CD14-positive monocyte (primary cell): ENCODE measurements around the gene GBP3. TPM values are rescaled to one million over a fixed set of nuclear protein-coding genes. Genes with fewer than 3 reads are reported as not detected.
A peak's percentile ranks its signal among the peaks of the same experiment; 100 is the strongest.

ENCODE experiments used
- DNase-seq, 3 donors: peaks; one replicate each; pipeline ENCODE4 v3.0.0-alpha.2; 2011 to 2022
- H2AFZ ChIP-seq: 2 replicates; pipeline ENCODE4 v1.6.0; 2012; ENCODE audit warnings: mild to moderate bottlenecking, low read depth, low read length, inconsistent platforms; ENCODE audit not compliant: insufficient read depth, poor library complexity, severe bottlenecking
- H3K27ac ChIP-seq, 2 donors: 1 replicate in 1 of 2; 2 replicates in 1 of 2; pipeline ENCODE4 v1.5.1; 2012 to 2013; ENCODE audit warnings: low read length in 2 of 2, control low read depth in 1 of 2, inconsistent platforms in 1 of 2, low read depth in 1 of 2, mild to moderate bottlenecking in 1 of 2
- H3K27me3 ChIP-seq, 2 donors: one replicate each; pipeline versions ENCODE4 v1.6.0 to v1.6.1; 2011 to 2013; ENCODE audit warnings: low read length in 2 of 2; ENCODE audit not compliant: control insufficient read depth in 2 of 2, insufficient read depth in 2 of 2
- H3K36me3 ChIP-seq, 2 donors: replicated peaks in 1 of 2; 1 replicate in 1 of 2; 2 replicates in 1 of 2; pipeline versions ENCODE4 v1.5.1 to v1.6.1; 2012 to 2013; ENCODE audit warnings: low read length in 2 of 2, control low read depth in 1 of 2, inconsistent platforms in 1 of 2, mild to moderate bottlenecking in 1 of 2; ENCODE audit not compliant: insufficient read depth in 2 of 2, control insufficient read depth in 1 of 2
- H3K4me1 ChIP-seq, 2 donors: 1 replicate in 1 of 2; 2 replicates in 1 of 2; pipeline versions ENCODE4 v1.5.1 to v1.6.1; 2012 to 2013; ENCODE audit warnings: low read length in 2 of 2, control low read depth in 1 of 2, inconsistent platforms in 1 of 2, mild to moderate bottlenecking in 1 of 2, moderate library complexity in 1 of 2; ENCODE audit not compliant: insufficient read depth in 2 of 2, control insufficient read depth in 1 of 2
- H3K4me2 ChIP-seq: replicated peaks from 2 replicates; pipeline ENCODE3; 2012; ENCODE audit warnings: low read length, moderate library complexity, mild to moderate bottlenecking; ENCODE audit not compliant: poor library complexity, severe bottlenecking; ENCODE audit errors: extremely low read depth
- H3K4me3 ChIP-seq, 3 experiments: fragments of 200-600 bp in 1 of 3; sonication (generic) in 1 of 3; replicated peaks in 1 of 3; 1 replicate in 2 of 3; 2 replicates in 1 of 3; pipeline ENCODE4 v1.5.1; 2011 to 2013; ENCODE audit warnings: low read length in 3 of 3, mild to moderate bottlenecking in 3 of 3, control low read depth in 2 of 3, low read depth in 2 of 3, inconsistent platforms in 1 of 3, moderate library complexity in 1 of 3
- H3K79me2 ChIP-seq: 2 replicates; pipeline ENCODE4 v1.6.0; 2012; ENCODE audit warnings: mild to moderate bottlenecking, control low read depth, inconsistent platforms, low read length, moderate library complexity; ENCODE audit not compliant: insufficient read depth
- H3K9ac ChIP-seq: 2 replicates; pipeline ENCODE4 v1.6.0; 2017; ENCODE audit warnings: low read length, mild to moderate bottlenecking; ENCODE audit not compliant: insufficient read depth, poor library complexity, severe bottlenecking
- H3K9me3 ChIP-seq, 2 donors: replicated peaks in 1 of 2; 1 replicate in 1 of 2; 2 replicates in 1 of 2; pipeline versions ENCODE4 v1.5.1 to v1.6.1; 2012 to 2013; ENCODE audit warnings: low read length in 2 of 2, control low read depth in 1 of 2; ENCODE audit not compliant: control insufficient read depth in 1 of 2, insufficient read depth in 1 of 2
- H4K20me1 ChIP-seq: 2 replicates; pipeline ENCODE4 v1.6.0; 2012; ENCODE audit warnings: mild to moderate bottlenecking, low read length, control low read depth, moderate library complexity; ENCODE audit not compliant: insufficient read depth
- H3K27ac Mint-ChIP-seq, 7 donors: one replicate each; pipeline ENCODE4 v1.8.0; 2020; ENCODE audit warnings: mild to moderate bottlenecking in 7 of 7, mixed read lengths in 7 of 7, moderate library complexity in 6 of 7, inconsistent platforms in 2 of 7
- H3K27me3 Mint-ChIP-seq, 3 donors: one replicate each; pipeline ENCODE4 v1.8.0; 2021 to 2022; ENCODE audit warnings: low read depth in 3 of 3, mild to moderate bottlenecking in 3 of 3, mixed read lengths in 3 of 3, moderate library complexity in 3 of 3, inconsistent platforms in 1 of 3
- H3K36me3 Mint-ChIP-seq, 2 donors: one replicate each; pipeline ENCODE4 v1.8.0; 2020; ENCODE audit warnings: mixed read lengths in 2 of 2, inconsistent platforms in 1 of 2, mild to moderate bottlenecking in 1 of 2
- H3K4me1 Mint-ChIP-seq: one replicate; pipeline ENCODE4 v1.8.0; 2020; ENCODE audit warnings: mild to moderate bottlenecking, mixed read lengths
- H3K4me3 Mint-ChIP-seq, 2 donors: one replicate each; pipeline ENCODE4 v1.8.0; 2020; ENCODE audit warnings: mild to moderate bottlenecking in 2 of 2, mixed read lengths in 2 of 2, moderate library complexity in 1 of 2
- H3K9me3 Mint-ChIP-seq, 7 donors: one replicate each; pipeline ENCODE4 v1.8.0; 2020 to 2022; ENCODE audit warnings: mixed read lengths in 7 of 7, mild to moderate bottlenecking in 6 of 7, moderate library complexity in 6 of 7, inconsistent platforms in 2 of 7
- CTCF ChIP-seq: fragments of 200-600 bp; IDR thresholded peaks from one replicate; pipeline ENCODE4 v1.8.0; 2022; ENCODE audit warnings: antibody characterized with exemption, mild to moderate bottlenecking
- WGBS: methylation state at CpG from one replicate; pipeline ENCODE4 v1.1.5; 2013; ENCODE audit warnings: missing lambda C conversion rate; ENCODE audit not compliant: insufficient coverage; 5-methylcytosine and 5-hydroxymethylcytosine counted together
- intact Hi-C, 2 donors: fragments of 100-400 bp; cut with micrococcal nuclease; formaldehyde crosslinking; loops; one replicate each; pipeline versions ENCODE4 v1.15.0 to v1.15.1; 2023
- polyA plus RNA-seq, 3 donors: library from polyadenylated mRNA; depleted of rRNA in 1 of 3; unstranded in 2 of 3; stranded (reverse) in 1 of 3; fragments of 300-500 nt in 2 of 3; fragments of >200 nt in 1 of 3; fragmentation: Illumina TruSeq in 2 of 3; gene quantifications; 1 replicate in 2 of 3; 2 replicates in 1 of 3; pipeline ENCODE4 v1.2.3, GENCODE V29; 2012 to 2021

Gene GBP3
- polyA plus RNA-seq, 3 donors: 6.9 to 17.3 (median 12.4) TPM

GRCh38 chr1:88973520-88974137 lies 49.0 kb downstream of the GBP3 start:
- Histone ChIP-seq H3K4me1 (peaks cover 7 to 9% of the 10 kb centered on the region in 2 donors), H3K4me2 (no peak overlapping the region), H3K9ac (no peak overlapping the region), H2AFZ (no peak overlapping the region), H3K27ac (no peak overlapping the region), H3K27me3 (no peaks in the 10 kb centered on the region), H3K79me2 (peaks cover 26% of the 10 kb centered on the region), H3K4me3 (no peak overlapping the region), H3K36me3 (peaks cover 13 to 18% of the 10 kb centered on the region in 2 donors), H3K9me3 (peaks cover 0 to 5% of the 10 kb centered on the region in 2 donors), H4K20me1 (peaks cover 21% of the 10 kb centered on the region)
- H3K36me3 Mint-ChIP-seq: peaks cover 9 to 24% of the 10 kb centered on the region in 2 donors
- no peaks in the 10 kb centered on the region for H3K27me3 Mint-ChIP-seq
- H3K9me3 Mint-ChIP-seq: peaks cover 0 to 8% (median 5%) of the 10 kb centered on the region in 7 donors
- no peak overlapping the region for H3K27ac Mint-ChIP-seq
- no peak overlapping the region for H3K4me3 Mint-ChIP-seq
- no CpG with 5 or more reads among the region's 2 CpGs for WGBS
- intact Hi-C loops: no loop called here
- peak; percentile 9 to 28 (median 16) for DNase-seq
- H3K4me1 Mint-ChIP-seq: peaks cover 13% of the 10 kb centered on the region
- TF ChIP-seq CTCF: peak; percentile 83

DNA sequence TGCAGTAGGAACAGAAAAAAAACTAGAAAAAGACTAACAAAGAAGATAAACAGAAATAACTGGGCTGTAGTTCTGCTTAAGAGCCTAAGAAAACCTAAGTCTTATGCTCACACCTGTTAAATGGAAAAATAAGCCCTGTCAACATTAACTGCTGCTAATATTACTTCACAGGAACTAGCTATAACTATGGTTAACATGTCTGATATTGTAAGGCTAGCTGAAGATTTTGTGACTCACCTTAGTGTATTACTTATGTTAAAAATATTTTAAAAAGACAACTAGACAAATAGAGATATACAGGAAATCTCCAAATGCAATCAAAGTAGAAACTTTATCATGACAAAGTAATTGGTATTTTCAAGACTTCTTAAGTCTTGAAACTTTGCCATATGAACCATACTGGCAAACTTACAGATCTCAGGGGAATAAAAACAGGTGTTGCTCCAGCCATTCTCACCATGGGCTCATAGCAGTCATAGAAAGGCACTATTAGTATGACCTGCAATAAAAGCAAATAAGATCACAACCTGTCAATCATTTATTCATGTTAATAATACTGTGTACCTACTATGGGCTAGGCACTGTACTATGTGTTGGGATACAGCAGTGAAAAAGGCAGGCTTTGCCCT lies 60.9 kb downstream of the GBP3 start:
- H3K27ac ChIP-seq: no peak overlapping the region
- Mint-ChIP-seq H3K4me3 (no peak overlapping the region), H3K9me3 (no peaks in the 10 kb centered on the region), H3K27ac (peak overlapping the region in 1 of 7 donors; percentile 25), H3K27me3 (no peaks in the 10 kb centered on the region), H3K36me3 (peaks cover 74 to 89% of the 10 kb centered on the region in 2 donors), H3K4me1 (no peaks in the 10 kb centered on the region)
- H3K4me1 ChIP-seq: no peaks in the 10 kb centered on the region
- H3K9me3 ChIP-seq: no peaks in the 10 kb centered on the region
- intact Hi-C loops: no loop called here
- peaks cover 82 to 91% of the 10 kb centered on the region in 2 donors for H3K36me3 ChIP-seq
- no peaks in the 10 kb centered on the region for H4K20me1 ChIP-seq
- no peak overlapping the region for H2AFZ ChIP-seq
- no peak overlapping the region for H3K4me2 ChIP-seq
- H3K27me3 ChIP-seq: no peaks in the 10 kb centered on the region
- no peak for TF ChIP-seq CTCF
- no peak overlapping the region for H3K4me3 ChIP-seq
- H3K9ac ChIP-seq: no peak overlapping the region
- DNase-seq: no peak
- no peaks in the 10 kb centered on the region for H3K79me2 ChIP-seq
